ENCODE data around the gene CRACR2A. TPM values are rescaled to one million over a fixed set of nuclear protein-coding genes. Genes with fewer than 3 reads are reported as not detected.

The CRACR2A gene
- total RNA-seq, 2 experiments from 2014 or later, result 28.2 to 31.1 TPM

- no peaks in the 10 kb centered on the region for H3K36me3 ChIP-seq (ENCODE audit: insufficient read depth, low read length)
- DNase-seq (ENCODE audit: low spot score), result no peak
- CTCF ChIA-PET (ENCODE audit: unreplicated experiment), result no interaction called here
- H3K4me2 ChIP-seq (ENCODE audit: low read length), result no peak overlapping the region
- no peaks in the 10 kb centered on the region for H4K20me1 ChIP-seq (ENCODE audit: insufficient read depth, low read length)
- intact Hi-C loops (cut with micrococcal nuclease; ENCODE audit: unreplicated experiment), result no loop called here
- H3K9me3 ChIP-seq (ENCODE audit: low read length), result no peaks in the 10 kb centered on the region
- H3K27ac ChIP-seq (ENCODE audit: low read depth, low read length, poor library complexity, severe bottlenecking), result no peak overlapping the region
- no peaks in the 10 kb centered on the region for H3K4me1 ChIP-seq (ENCODE audit: insufficient read depth, low read length, poor library complexity, severe bottlenecking)
- no peaks in the 10 kb centered on the region for H3K9me2 ChIP-seq (ENCODE audit: insufficient read depth, low read length)
- no peak overlapping the region for H3K4me3 ChIP-seq (ENCODE audit: low read depth, low read length, poor library complexity, severe bottlenecking)
- no peaks in the 10 kb centered on the region for H3K79me2 ChIP-seq (ENCODE audit: insufficient read depth, low read depth, low read length)
- POLR2A ChIA-PET, result no interaction called here
- no TSS peak for BruUV-seq (replicated peaks)
- no peak for TF ChIP-seq EZH2phosphoT487 (IDR thresholded peaks at IDR 0.05; ENCODE audit: borderline replicate concordance, low read depth, low read length)
- TF ChIP-seq CTCF (conservative IDR thresholded peaks at IDR 0.05; ENCODE audit: low read length), result no peak
- H2AFZ ChIP-seq (ENCODE audit: low read length), result no peak overlapping the region
These were observed 155.2 kb downstream of the CRACR2A start for GRCh38 chr12:3597526-3598210.

DNA sequence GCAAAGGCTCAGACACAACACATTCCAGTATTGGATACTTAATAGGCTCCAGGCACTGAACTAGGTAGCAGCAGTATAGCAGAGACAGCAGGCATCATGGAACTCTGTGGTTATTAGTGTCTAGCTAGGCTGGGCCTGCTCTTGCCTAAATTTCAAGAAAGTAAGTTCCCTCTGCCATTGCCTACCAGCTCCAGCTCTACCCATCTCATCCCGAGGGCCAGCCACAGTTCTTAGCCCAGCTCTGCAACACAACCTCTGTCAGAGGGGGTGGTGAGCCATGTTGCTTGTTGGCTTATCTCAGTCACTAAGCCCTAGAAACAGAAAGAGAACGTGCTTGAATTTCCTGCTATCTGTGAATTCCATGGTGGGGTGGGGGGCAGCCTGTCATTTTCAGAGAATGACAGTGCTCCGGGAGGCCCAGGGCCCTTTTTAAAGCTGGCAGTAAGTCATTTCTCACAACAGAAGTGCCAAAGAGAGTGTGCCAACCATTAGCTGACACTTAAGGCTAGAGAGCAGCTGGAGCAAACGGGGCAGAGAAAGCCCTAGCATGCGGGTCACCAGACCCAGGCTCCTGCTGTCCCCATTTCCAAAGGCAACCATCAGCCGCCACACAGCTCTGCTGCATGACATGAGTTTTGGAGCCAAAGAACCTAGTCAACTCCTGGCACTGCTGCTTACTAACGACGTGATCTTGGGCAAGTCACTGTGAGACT lies 156.1 kb downstream of the CRACR2A start:
- no peaks in the 10 kb centered on the region for H3K36me3 ChIP-seq (ENCODE audit: insufficient read depth, low read length)
- no peak overlapping the region for H2AFZ ChIP-seq (ENCODE audit: low read length)
- no TSS peak for BruUV-seq (replicated peaks)
- no peak for DNase-seq (ENCODE audit: low spot score)
- H4K20me1 ChIP-seq (ENCODE audit: insufficient read depth, low read length), result no peaks in the 10 kb centered on the region
- no peak overlapping the region for H3K4me2 ChIP-seq (ENCODE audit: low read length)
- H3K27ac ChIP-seq (ENCODE audit: low read depth, low read length, poor library complexity, severe bottlenecking), result no peak overlapping the region
- intact Hi-C loops (cut with micrococcal nuclease; ENCODE audit: unreplicated experiment), result no loop called here
- H3K4me1 ChIP-seq (ENCODE audit: insufficient read depth, low read length, poor library complexity, severe bottlenecking), result no peaks in the 10 kb centered on the region
- H3K9me3 ChIP-seq (ENCODE audit: low read length), result no peaks in the 10 kb centered on the region
- no peaks in the 10 kb centered on the region for H3K79me2 ChIP-seq (ENCODE audit: insufficient read depth, low read depth, low read length)
- CTCF ChIA-PET (ENCODE audit: unreplicated experiment), result no interaction called here
- TF ChIP-seq EZH2phosphoT487 (IDR thresholded peaks at IDR 0.05; ENCODE audit: borderline replicate concordance, low read depth, low read length) (no peak), CTCF (conservative IDR thresholded peaks at IDR 0.05; ENCODE audit: low read length) (no peak)
- H3K9me2 ChIP-seq (ENCODE audit: insufficient read depth, low read length), result no peaks in the 10 kb centered on the region
- POLR2A ChIA-PET, result no interaction called here
- H3K4me3 ChIP-seq (ENCODE audit: low read depth, low read length, poor library complexity, severe bottlenecking), result no peak overlapping the region

GRCh38 chr12:3595721-3596120 lies 157.2 kb downstream of the CRACR2A start:
- CTCF ChIA-PET (ENCODE audit: unreplicated experiment), result no interaction called here
- no peaks in the 10 kb centered on the region for H4K20me1 ChIP-seq (ENCODE audit: insufficient read depth, low read length)
- no peak overlapping the region for H3K4me3 ChIP-seq (ENCODE audit: low read depth, low read length, poor library complexity, severe bottlenecking)
- POLR2A ChIA-PET, result no interaction called here
- H3K4me2 ChIP-seq (ENCODE audit: low read length), result no peak overlapping the region
- H3K79me2 ChIP-seq (ENCODE audit: insufficient read depth, low read depth, low read length), result no peaks in the 10 kb centered on the region
- H3K9me2 ChIP-seq (ENCODE audit: insufficient read depth, low read length), result no peaks in the 10 kb centered on the region
- no TSS peak for BruUV-seq (replicated peaks)
- intact Hi-C loops (cut with micrococcal nuclease; ENCODE audit: unreplicated experiment), result no loop called here
- no peak overlapping the region for H3K27ac ChIP-seq (ENCODE audit: low read depth, low read length, poor library complexity, severe bottlenecking)
- H3K9me3 ChIP-seq (ENCODE audit: low read length), result no peaks in the 10 kb centered on the region
- no peak overlapping the region for H2AFZ ChIP-seq (ENCODE audit: low read length)
- no peak for TF ChIP-seq EZH2phosphoT487 (IDR thresholded peaks at IDR 0.05; ENCODE audit: borderline replicate concordance, low read depth, low read length)
- no peak for TF ChIP-seq CTCF (conservative IDR thresholded peaks at IDR 0.05; ENCODE audit: low read length)
- no peaks in the 10 kb centered on the region for H3K36me3 ChIP-seq (ENCODE audit: insufficient read depth, low read length)
- DNase-seq (ENCODE audit: low spot score), result no peak
- no peaks in the 10 kb centered on the region for H3K4me1 ChIP-seq (ENCODE audit: insufficient read depth, low read length, poor library complexity, severe bottlenecking)
